ENCODE data around the gene P2RY14.

P2RY14 gene

DNA sequence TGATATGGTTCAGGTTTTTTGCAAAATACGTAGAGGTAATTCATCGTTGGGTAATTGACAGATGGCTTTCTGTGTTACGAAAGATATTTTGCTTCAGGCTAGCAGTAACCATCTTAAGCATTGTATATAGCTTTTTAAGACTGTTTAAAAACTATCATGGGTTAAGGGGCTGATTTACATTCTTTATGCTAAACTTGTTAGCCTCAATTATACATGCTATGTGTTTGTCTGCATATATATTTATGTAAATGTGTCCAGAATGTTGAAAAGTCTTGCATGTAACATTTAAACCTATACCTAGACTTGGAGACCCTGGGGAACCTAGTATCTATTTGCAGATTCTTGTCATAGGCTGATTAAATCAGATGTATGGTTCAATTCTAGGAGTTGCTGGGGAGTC is 11.1 kb upstream of the P2RY14 start (continued):
- TF ChIP-seq KLF10 (tag by site-specific recombination; IDR thresholded peaks at IDR 0.05): no peak
- no peak for TF ChIP-seq ZNF48 (tag by site-specific recombination; IDR thresholded peaks at IDR 0.05)
- no peak for TF ChIP-seq ZNF629 (tag by site-specific recombination; IDR thresholded peaks at IDR 0.05)
- no peak for TF ChIP-seq YY1 (tag by site-specific recombination; IDR thresholded peaks at IDR 0.05)
- TF ChIP-seq, protein P1, sequence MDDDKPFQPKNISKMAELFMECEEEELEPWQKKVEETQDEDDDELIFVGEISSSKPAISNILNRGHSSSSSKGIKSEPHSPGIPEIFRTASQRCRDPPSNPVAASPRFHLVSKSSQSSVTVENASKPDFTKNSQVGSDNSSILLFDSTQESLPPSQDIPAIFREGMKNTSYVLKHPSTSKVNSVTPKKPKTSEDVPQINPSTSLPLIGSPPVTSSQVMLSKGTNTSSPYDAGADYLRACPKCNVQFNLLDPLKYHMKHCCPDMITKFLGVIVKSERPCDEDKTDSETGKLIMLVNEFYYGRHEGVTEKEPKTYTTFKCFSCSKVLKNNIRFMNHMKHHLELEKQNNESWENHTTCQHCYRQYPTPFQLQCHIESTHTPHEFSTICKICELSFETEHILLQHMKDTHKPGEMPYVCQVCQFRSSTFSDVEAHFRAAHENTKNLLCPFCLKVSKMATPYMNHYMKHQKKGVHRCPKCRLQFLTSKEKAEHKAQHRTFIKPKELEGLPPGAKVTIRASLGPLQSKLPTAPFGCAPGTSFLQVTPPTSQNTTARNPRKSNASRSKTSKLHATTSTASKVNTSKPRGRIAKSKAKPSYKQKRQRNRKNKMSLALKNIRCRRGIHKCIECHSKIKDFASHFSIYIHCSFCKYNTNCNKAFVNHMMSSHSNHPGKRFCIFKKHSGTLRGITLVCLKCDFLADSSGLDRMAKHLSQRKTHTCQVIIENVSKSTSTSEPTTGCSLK (tag by site-specific recombination; IDR thresholded peaks at IDR 0.05): no peak
- no peak for TF ChIP-seq ZNF302 (tag by site-specific recombination; IDR thresholded peaks at IDR 0.05; ENCODE audit: low read depth)
- TF ChIP-seq ZNF184 (tag by site-specific recombination; IDR thresholded peaks at IDR 0.05): no peak

DNA sequence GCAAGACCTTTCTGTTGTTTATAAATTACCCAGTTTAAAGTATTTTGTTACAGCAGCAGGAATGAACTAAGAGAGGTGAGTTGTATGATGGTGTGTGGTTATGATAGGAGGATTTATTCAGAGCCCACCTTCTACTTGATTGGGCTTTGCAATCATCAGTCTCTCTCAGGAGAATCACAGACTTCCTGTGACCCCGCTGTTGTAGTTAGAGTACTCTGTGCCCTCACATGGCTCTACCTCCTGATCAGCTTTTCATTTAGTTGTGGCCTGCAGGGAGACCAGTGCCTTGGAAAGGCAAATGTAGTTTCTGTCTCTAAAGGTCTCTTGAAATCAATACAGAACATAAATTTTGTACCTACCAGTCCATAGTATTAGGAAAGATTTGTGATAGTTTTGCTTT is 7.6 kb upstream of the P2RY14 start:
- Histone ChIP-seq H3K27ac (ENCODE audit: extremely low read depth, low read depth, low read length) (no peak overlapping the region), H3K4me1 (ENCODE audit: control insufficient read depth, insufficient read depth, low read length) (0 out of 2 replicates have a peak, but pooled peaks cover 2% of the 10 kb centered on the region), H3K36me3 (ENCODE audit: control insufficient read depth in 2 of 2, insufficient read depth in 1 of 2, low read length in 2 of 2) (no peaks in the 10 kb centered on the region), H3K9me3 (ENCODE audit: control insufficient read depth, insufficient read depth, low read depth, low read length) (no peaks in the 10 kb centered on the region), H3K4me3 (ENCODE audit: low read depth, low read length) (no peak overlapping the region)
- POLR2A ChIA-PET: no interaction called here
- CTCF ChIA-PET: interaction anchor here (0.6 to 3.5 kb wide), 3 partner anchors 58 to 118 kb away, joined by 3 to 17 read pairs (median 4); no protein-coding TSS in a partner anchor
- TF ChIP-seq ZNF747 (tag by site-specific recombination; IDR thresholded peaks at IDR 0.05): no peak
- TF ChIP-seq, protein P2, sequence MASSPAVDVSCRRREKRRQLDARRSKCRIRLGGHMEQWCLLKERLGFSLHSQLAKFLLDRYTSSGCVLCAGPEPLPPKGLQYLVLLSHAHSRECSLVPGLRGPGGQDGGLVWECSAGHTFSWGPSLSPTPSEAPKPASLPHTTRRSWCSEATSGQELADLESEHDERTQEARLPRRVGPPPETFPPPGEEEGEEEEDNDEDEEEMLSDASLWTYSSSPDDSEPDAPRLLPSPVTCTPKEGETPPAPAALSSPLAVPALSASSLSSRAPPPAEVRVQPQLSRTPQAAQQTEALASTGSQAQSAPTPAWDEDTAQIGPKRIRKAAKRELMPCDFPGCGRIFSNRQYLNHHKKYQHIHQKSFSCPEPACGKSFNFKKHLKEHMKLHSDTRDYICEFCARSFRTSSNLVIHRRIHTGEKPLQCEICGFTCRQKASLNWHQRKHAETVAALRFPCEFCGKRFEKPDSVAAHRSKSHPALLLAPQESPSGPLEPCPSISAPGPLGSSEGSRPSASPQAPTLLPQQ (tag by site-specific recombination; IDR thresholded peaks at IDR 0.05): no peak
- TF ChIP-seq, protein P3, sequence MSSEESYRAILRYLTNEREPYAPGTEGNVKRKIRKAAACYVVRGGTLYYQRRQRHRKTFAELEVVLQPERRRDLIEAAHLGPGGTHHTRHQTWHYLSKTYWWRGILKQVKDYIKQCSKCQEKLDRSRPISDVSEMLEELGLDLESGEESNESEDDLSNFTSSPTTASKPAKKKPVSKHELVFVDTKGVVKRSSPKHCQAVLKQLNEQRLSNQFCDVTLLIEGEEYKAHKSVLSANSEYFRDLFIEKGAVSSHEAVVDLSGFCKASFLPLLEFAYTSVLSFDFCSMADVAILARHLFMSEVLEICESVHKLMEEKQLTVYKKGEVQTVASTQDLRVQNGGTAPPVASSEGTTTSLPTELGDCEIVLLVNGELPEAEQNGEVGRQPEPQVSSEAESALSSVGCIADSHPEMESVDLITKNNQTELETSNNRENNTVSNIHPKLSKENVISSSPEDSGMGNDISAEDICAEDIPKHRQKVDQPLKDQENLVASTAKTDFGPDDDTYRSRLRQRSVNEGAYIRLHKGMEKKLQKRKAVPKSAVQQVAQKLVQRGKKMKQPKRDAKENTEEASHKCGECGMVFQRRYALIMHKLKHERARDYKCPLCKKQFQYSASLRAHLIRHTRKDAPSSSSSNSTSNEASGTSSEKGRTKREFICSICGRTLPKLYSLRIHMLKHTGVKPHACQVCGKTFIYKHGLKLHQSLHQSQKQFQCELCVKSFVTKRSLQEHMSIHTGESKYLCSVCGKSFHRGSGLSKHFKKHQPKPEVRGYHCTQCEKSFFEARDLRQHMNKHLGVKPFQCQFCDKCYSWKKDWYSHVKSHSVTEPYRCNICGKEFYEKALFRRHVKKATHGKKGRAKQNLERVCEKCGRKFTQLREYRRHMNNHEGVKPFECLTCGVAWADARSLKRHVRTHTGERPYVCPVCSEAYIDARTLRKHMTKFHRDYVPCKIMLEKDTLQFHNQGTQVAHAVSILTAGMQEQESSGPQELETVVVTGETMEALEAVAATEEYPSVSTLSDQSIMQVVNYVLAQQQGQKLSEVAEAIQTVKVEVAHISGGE (tag by site-specific recombination; conservative IDR thresholded peaks at IDR 0.05; ENCODE audit: low read depth): no peak
- TF ChIP-seq GLI2 (tag by site-specific recombination; IDR thresholded peaks at IDR 0.05; ENCODE audit: borderline replicate concordance, low read depth): no peak
- TF ChIP-seq ZNF24 (tag by site-specific recombination; IDR thresholded peaks at IDR 0.05): no peak
- TF ChIP-seq, protein P4, sequence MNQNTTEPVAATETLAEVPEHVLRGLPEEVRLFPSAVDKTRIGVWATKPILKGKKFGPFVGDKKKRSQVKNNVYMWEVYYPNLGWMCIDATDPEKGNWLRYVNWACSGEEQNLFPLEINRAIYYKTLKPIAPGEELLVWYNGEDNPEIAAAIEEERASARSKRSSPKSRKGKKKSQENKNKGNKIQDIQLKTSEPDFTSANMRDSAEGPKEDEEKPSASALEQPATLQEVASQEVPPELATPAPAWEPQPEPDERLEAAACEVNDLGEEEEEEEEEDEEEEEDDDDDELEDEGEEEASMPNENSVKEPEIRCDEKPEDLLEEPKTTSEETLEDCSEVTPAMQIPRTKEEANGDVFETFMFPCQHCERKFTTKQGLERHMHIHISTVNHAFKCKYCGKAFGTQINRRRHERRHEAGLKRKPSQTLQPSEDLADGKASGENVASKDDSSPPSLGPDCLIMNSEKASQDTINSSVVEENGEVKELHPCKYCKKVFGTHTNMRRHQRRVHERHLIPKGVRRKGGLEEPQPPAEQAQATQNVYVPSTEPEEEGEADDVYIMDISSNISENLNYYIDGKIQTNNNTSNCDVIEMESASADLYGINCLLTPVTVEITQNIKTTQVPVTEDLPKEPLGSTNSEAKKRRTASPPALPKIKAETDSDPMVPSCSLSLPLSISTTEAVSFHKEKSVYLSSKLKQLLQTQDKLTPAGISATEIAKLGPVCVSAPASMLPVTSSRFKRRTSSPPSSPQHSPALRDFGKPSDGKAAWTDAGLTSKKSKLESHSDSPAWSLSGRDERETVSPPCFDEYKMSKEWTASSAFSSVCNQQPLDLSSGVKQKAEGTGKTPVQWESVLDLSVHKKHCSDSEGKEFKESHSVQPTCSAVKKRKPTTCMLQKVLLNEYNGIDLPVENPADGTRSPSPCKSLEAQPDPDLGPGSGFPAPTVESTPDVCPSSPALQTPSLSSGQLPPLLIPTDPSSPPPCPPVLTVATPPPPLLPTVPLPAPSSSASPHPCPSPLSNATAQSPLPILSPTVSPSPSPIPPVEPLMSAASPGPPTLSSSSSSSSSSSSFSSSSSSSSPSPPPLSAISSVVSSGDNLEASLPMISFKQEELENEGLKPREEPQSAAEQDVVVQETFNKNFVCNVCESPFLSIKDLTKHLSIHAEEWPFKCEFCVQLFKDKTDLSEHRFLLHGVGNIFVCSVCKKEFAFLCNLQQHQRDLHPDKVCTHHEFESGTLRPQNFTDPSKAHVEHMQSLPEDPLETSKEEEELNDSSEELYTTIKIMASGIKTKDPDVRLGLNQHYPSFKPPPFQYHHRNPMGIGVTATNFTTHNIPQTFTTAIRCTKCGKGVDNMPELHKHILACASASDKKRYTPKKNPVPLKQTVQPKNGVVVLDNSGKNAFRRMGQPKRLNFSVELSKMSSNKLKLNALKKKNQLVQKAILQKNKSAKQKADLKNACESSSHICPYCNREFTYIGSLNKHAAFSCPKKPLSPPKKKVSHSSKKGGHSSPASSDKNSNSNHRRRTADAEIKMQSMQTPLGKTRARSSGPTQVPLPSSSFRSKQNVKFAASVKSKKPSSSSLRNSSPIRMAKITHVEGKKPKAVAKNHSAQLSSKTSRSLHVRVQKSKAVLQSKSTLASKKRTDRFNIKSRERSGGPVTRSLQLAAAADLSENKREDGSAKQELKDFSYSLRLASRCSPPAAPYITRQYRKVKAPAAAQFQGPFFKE (tag by site-specific recombination; IDR thresholded peaks at IDR 0.05; ENCODE audit: borderline replicate concordance): no peak
- no peak for TF ChIP-seq TCF7L2 (IDR thresholded peaks at IDR 0.05; ENCODE audit: borderline replicate concordance, low read depth, low read length)
- TF ChIP-seq, protein P5, sequence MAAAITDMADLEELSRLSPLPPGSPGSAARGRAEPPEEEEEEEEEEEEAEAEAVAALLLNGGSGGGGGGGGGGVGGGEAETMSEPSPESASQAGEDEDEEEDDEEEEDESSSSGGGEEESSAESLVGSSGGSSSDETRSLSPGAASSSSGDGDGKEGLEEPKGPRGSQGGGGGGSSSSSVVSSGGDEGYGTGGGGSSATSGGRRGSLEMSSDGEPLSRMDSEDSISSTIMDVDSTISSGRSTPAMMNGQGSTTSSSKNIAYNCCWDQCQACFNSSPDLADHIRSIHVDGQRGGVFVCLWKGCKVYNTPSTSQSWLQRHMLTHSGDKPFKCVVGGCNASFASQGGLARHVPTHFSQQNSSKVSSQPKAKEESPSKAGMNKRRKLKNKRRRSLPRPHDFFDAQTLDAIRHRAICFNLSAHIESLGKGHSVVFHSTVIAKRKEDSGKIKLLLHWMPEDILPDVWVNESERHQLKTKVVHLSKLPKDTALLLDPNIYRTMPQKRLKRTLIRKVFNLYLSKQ (tag by site-specific recombination; IDR thresholded peaks at IDR 0.05; ENCODE audit: borderline replicate concordance): no peak
- TF ChIP-seq, protein P6, sequence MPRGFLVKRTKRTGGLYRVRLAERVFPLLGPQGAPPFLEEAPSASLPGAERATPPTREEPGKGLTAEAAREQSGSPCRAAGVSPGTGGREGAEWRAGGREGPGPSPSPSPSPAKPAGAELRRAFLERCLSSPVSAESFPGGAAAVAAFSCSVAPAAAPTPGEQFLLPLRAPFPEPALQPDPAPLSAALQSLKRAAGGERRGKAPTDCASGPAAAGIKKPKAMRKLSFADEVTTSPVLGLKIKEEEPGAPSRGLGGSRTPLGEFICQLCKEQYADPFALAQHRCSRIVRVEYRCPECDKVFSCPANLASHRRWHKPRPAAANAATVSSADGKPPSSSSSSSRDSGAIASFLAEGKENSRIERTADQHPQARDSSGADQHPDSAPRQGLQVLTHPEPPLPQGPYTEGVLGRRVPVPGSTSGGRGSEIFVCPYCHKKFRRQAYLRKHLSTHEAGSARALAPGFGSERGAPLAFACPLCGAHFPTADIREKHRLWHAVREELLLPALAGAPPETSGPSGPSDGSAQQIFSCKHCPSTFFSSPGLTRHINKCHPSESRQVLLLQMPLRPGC (tag by site-specific recombination; IDR thresholded peaks at IDR 0.05): no peak
- TF ChIP-seq ZBTB7A (tag by site-specific recombination; IDR thresholded peaks at IDR 0.05; ENCODE audit: low read depth): no peak
- TF ChIP-seq, protein P7, sequence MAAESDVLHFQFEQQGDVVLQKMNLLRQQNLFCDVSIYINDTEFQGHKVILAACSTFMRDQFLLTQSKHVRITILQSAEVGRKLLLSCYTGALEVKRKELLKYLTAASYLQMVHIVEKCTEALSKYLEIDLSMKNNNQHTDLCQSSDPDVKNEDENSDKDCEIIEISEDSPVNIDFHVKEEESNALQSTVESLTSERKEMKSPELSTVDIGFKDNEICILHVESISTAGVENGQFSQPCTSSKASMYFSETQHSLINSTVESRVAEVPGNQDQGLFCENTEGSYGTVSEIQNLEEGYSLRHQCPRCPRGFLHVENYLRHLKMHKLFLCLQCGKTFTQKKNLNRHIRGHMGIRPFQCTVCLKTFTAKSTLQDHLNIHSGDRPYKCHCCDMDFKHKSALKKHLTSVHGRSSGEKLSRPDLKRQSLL (tag by site-specific recombination; IDR thresholded peaks at IDR 0.05): no peak
